Globus pallidus (tissue), 1 donor: ENCODE results near the gene MAP2K7.

Source experiments
- DNase-seq: peaks from one replicate; pipeline ENCODE4 v3.0.0-alpha.2; 2015; ENCODE audit warnings: low spot score

MAP2K7 gene

DNA sequence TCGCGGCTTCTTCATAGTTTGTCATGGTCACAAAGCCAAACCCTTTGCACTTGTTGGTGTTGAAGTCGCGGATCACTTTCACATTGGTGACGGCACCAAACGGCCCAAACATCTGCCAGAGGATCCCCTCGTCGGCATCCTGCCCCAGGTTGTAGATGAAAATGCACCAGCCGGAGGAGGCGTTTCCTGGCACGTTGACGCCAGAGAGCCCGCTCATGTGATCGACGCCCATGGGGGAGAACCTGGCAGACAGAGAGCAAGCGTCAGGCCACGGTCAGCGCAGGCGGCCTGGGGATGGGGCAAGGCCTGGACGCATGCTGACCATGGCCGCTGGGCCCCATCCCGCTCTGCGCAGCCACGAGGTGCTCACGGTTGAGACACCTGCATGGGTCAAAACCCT lies 59.9 kb downstream of the MAP2K7 start:
- no peak for DNase-seq
